HCT116 (cell line): ENCODE results near the gene CALN1. TPM values are rescaled to one million over a fixed set of nuclear protein-coding genes. Genes with fewer than 3 reads are reported as not detected.

Experiments
- ATAC-seq: fragments of 200-7000 bp; cut with Tn5 transposase; 2 replicates; pipeline ENCODE4 v1.9.1; 2020; ENCODE audit warnings: mild to moderate bottlenecking, moderate library complexity
- BruUV-seq: library from RNA; stranded (reverse); fragments of 400-500 nt; replicated peaks from 2 replicates; lab custom pipeline; 2021; lab: Mats Ljungman, UMichigan
- CTCF ChIA-PET: fragments of 300-600 bp; sonication (Branson Sonifier 250); formaldehyde crosslinking; loops from one replicate; lab custom pipeline; 2021; ENCODE audit warnings: antibody characterized with exemption; lab: Charles Lee
- POLR2A ChIA-PET: fragments of 300-600, 350-600 bp; sonication (Branson Sonifier 250); formaldehyde crosslinking; loops from one replicate; lab custom pipeline; 2021; ENCODE audit warnings: antibody characterized with exemption; lab: Charles Lee
- RAD21 ChIA-PET, 2 experiments: fragments of 300-600 bp; sonication (Branson Sonifier 250); formaldehyde crosslinking; loops; one replicate each; lab custom pipeline; 2023; ENCODE audit warnings: low total read pairs in 2 of 2; ENCODE audit not compliant: uncharacterized antibody in 2 of 2, unreplicated experiment in 2 of 2, low non-redundant PET in 1 of 2; lab: Charles Lee
- DNase-seq: peaks from one replicate; pipeline ENCODE4 v3.0.0-alpha.2; 2010; ENCODE audit warnings: low read depth, low spot score
- H2AFZ ChIP-seq: fragments of 200-600 bp; shearing (Covaris generic), sonication (generic); 2 replicates; pipeline ENCODE4 v1.6.1; 2017; ENCODE audit warnings: low read depth, mixed run types, mixed read lengths, antibody characterized with exemption, low read length; ENCODE audit not compliant: poor library complexity, severe bottlenecking
- H3K27ac ChIP-seq: 2 replicates; pipeline ENCODE4 v1.5.1; 2012; ENCODE audit warnings: low read depth, low read length
- H3K27me3 ChIP-seq: fragments of 200-600 bp; sonication (generic); 2 replicates; pipeline ENCODE4 v1.6.1; 2016; ENCODE audit warnings: mixed run types, low read length, mixed read lengths; ENCODE audit not compliant: insufficient read depth
- H3K36me3 ChIP-seq, 2 experiments: fragments of 200-500 bp in 1 of 2; fragments of 200-600 bp in 1 of 2; sonication (Bioruptor generic) in 1 of 2; sonication (generic) in 1 of 2; 2 replicates each; pipeline versions ENCODE4 v1.5.1 to v1.6.1; 2014 to 2016; ENCODE audit warnings: low read length in 2 of 2, inconsistent platforms in 1 of 2, mixed read lengths in 1 of 2, mixed run types in 1 of 2; ENCODE audit not compliant: insufficient read depth in 2 of 2, control insufficient read depth in 1 of 2
- H3K4me1 ChIP-seq, 2 experiments: fragments of 200-600 bp in 1 of 2; sonication (generic) in 1 of 2; 2 replicates each; pipeline versions ENCODE4 v1.5.1 to v1.6.1; 2012 to 2017; ENCODE audit warnings: low read length in 2 of 2, inconsistent platforms in 1 of 2, mild to moderate bottlenecking in 1 of 2, mixed read lengths in 1 of 2, mixed run types in 1 of 2, moderate library complexity in 1 of 2; ENCODE audit not compliant: insufficient read depth in 2 of 2, control insufficient read depth in 1 of 2
- H3K4me2 ChIP-seq: fragments of 200-600 bp; sonication (generic); 2 replicates; pipeline ENCODE4 v1.6.1; 2017; ENCODE audit warnings: mixed run types, low read length, mixed read lengths
- H3K4me3 ChIP-seq, 2 experiments: fragments of 200-600 bp in 1 of 2; sonication (generic) in 1 of 2; replicated peaks in 1 of 2; 2 replicates each; pipeline ENCODE4 v1.5.1; 2011 to 2016; ENCODE audit warnings: low read length in 2 of 2, control low read depth in 1 of 2, low read depth in 1 of 2, mild to moderate bottlenecking in 1 of 2, mixed read lengths in 1 of 2, mixed run types in 1 of 2
- H3K79me2 ChIP-seq: fragments of 200-600 bp; sonication (generic); 2 replicates; pipeline ENCODE4 v1.6.1; 2017; ENCODE audit warnings: mild to moderate bottlenecking, mixed run types, low read length, moderate library complexity, mixed read lengths; ENCODE audit not compliant: insufficient read depth
- H3K9ac ChIP-seq: fragments of 200-600 bp; sonication (generic); 2 replicates; pipeline ENCODE4 v1.6.1; 2016; ENCODE audit warnings: low read length, mixed read lengths
- H3K9me2 ChIP-seq: fragments of 200-600 bp; sonication (generic), shearing (Covaris generic); 2 replicates; pipeline ENCODE4 v1.6.1; 2017; ENCODE audit warnings: mixed run types, mild to moderate bottlenecking, moderate library complexity; ENCODE audit not compliant: insufficient read depth
- H3K9me3 ChIP-seq, 2 experiments: fragments of 200-500 bp in 1 of 2; fragments of 200-600 bp in 1 of 2; sonication (Bioruptor generic) in 1 of 2; sonication (generic) in 1 of 2; 2 replicates each; pipeline ENCODE4 v1.6.1; 2014 to 2017; ENCODE audit warnings: low read length in 2 of 2, mixed read lengths in 2 of 2, inconsistent platforms in 1 of 2, low read depth in 1 of 2, mild to moderate bottlenecking in 1 of 2, mixed run types in 1 of 2, moderate library complexity in 1 of 2; ENCODE audit not compliant: control insufficient read depth in 1 of 2, insufficient read depth in 1 of 2
- H4K20me1 ChIP-seq: fragments of 200-600 bp; sonication (generic), shearing (Covaris generic); 2 replicates; pipeline ENCODE4 v1.6.1; 2017; ENCODE audit warnings: mixed run types, mild to moderate bottlenecking, moderate library complexity; ENCODE audit not compliant: insufficient read depth
- CEBPB ChIP-seq: IDR thresholded peaks from 2 replicates; pipeline ENCODE4 v1.6.1; 2012; ENCODE audit warnings: low read depth
- EGR1 ChIP-seq: IDR thresholded peaks from 2 replicates; pipeline ENCODE4 v1.6.1; 2012; ENCODE audit warnings: low read depth
- ELF1 ChIP-seq: IDR thresholded peaks from 2 replicates; pipeline ENCODE4 v1.6.1; 2012; ENCODE audit warnings: low read depth, borderline replicate concordance
- EZH2phosphoT487 ChIP-seq: fragments of 200-600 bp; IDR thresholded peaks from 2 replicates; pipeline ENCODE4 v1.6.1; 2018; ENCODE audit warnings: antibody characterized with exemption, borderline replicate concordance
- FOSL1 ChIP-seq: IDR thresholded peaks from 2 replicates; pipeline ENCODE4 v1.6.1; 2012; ENCODE audit warnings: low read depth
- JUND ChIP-seq: IDR thresholded peaks from 2 replicates; pipeline ENCODE4 v1.6.1; 2012
- POLR2A ChIP-seq: IDR thresholded peaks from 2 replicates; pipeline ENCODE4 v1.7.0; 2011; ENCODE audit warnings: borderline replicate concordance; ENCODE audit not compliant: insufficient read depth, insufficient read length; ENCODE audit errors: extremely low read depth
- POLR2AphosphoS5 ChIP-seq: IDR thresholded peaks from 2 replicates; pipeline ENCODE4 v1.6.1; 2011; ENCODE audit warnings: mild to moderate bottlenecking, low read depth, low read length, moderate library complexity
- SIN3A ChIP-seq: IDR thresholded peaks from 2 replicates; pipeline ENCODE4 v1.6.1; 2012; ENCODE audit warnings: low read depth
- SP1 ChIP-seq: IDR thresholded peaks from 2 replicates; pipeline ENCODE4 v1.6.1; 2012; ENCODE audit warnings: low read depth
- SRF ChIP-seq: IDR thresholded peaks from 2 replicates; pipeline ENCODE4 v1.6.1; 2012; ENCODE audit warnings: low read depth
- TCF7L2 ChIP-seq: IDR thresholded peaks from 2 replicates; pipeline ENCODE4 v1.7.0; 2011; ENCODE audit warnings: borderline replicate concordance, inconsistent platforms; ENCODE audit not compliant: insufficient read depth, insufficient read length; ENCODE audit errors: extremely low read depth
- YY1 ChIP-seq: IDR thresholded peaks from 2 replicates; pipeline ENCODE4 v1.6.1; 2011; ENCODE audit warnings: low read length, low read depth, moderate library complexity, mild to moderate bottlenecking; ENCODE audit not compliant: insufficient replicate concordance; ENCODE audit errors: extremely low read depth
- ZFX ChIP-seq: fragments of 450-650 bp; IDR thresholded peaks from 2 replicates; pipeline ENCODE4 v1.6.1; 2017
- ZNF274 ChIP-seq: fragments of 200-500 bp; sonication (Bioruptor generic); IDR thresholded peaks from 2 replicates; pipeline ENCODE4 v1.6.1; 2014; ENCODE audit warnings: mild to moderate bottlenecking, low read depth, low read length, inconsistent platforms
- intact Hi-C: fragments of 100-400 bp; cut with micrococcal nuclease; formaldehyde crosslinking; loops from 2 replicates; pipeline ENCODE4 v1.10.0; 2022
- total RNA-seq: library from RNA; stranded (reverse); gene quantifications from one replicate; pipeline ENCODE4 v1.2.1, GENCODE V29; 2021; ENCODE audit not compliant: unreplicated experiment
- TF ChIP-seq, protein P1 (sequence below): IDR thresholded peaks from 2 replicates; pipeline ENCODE4 v1.6.1; 2012
- TF ChIP-seq, protein P2 (sequence below): IDR thresholded peaks from 2 replicates; pipeline ENCODE4 v1.6.1; 2012
- TF ChIP-seq, protein P3 (sequence below), 3 experiments: fragments of 200-600 bp in 1 of 3; sonication (generic) in 1 of 3; IDR thresholded peaks in 2 of 3; conservative IDR thresholded peaks in 1 of 3; 2 replicates each; pipeline ENCODE4 v1.5.1; 2012 to 2017; ENCODE audit warnings: low read depth in 2 of 3, low read length in 2 of 3, antibody characterized with exemption in 1 of 3, borderline replicate concordance in 1 of 3, control low read depth in 1 of 3, mild to moderate bottlenecking in 1 of 3, mixed read lengths in 1 of 3, mixed run types in 1 of 3, moderate library complexity in 1 of 3; ENCODE audit not compliant: insufficient read depth in 1 of 3
- TF ChIP-seq, protein P4 (sequence below): IDR thresholded peaks from 2 replicates; pipeline ENCODE4 v1.6.1; 2012; ENCODE audit warnings: low read depth

CALN1 gene
- total RNA-seq, 1 experiment from 2014 or later = 0.17 TPM

DNA sequence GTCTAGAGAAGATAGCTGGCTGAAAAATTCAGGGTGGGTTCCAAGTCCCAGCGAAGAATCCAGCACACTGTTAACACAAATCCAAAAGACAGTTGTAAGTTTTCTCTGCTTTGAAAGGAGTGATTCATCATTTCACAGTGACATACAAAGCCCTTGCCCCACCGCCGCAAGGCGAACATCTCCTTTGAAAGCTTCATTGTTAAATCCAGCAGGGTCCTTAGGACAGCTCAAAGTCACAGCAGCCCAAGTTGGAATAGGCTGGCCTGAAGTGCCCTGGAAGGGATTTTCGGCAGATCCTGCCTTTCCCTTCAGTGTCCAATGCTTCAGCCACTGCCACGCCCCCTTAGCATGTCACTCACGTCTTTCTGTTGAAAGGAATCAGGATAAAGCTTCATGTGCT is 526.1 kb downstream of the CALN1 start:
- no peak for DNase-seq
- H3K9ac ChIP-seq = no peak overlapping the region
- H3K9me2 ChIP-seq = no peaks in the 10 kb centered on the region
- no peak overlapping the region for H2AFZ ChIP-seq
- H3K27me3 ChIP-seq = no peaks in the 10 kb centered on the region
- no TSS peak for BruUV-seq
- no peaks in the 10 kb centered on the region for H4K20me1 ChIP-seq
- CTCF ChIA-PET = no interaction called here
- no peaks in the 10 kb centered on the region for H3K79me2 ChIP-seq
- no peak overlapping the region for H3K4me3 ChIP-seq
- H3K27ac ChIP-seq = no peak overlapping the region
- peaks cover 0 to 16% of the 10 kb centered on the region in 2 experiments; a peak in 2 of 4 replicates for H3K9me3 ChIP-seq
- intact Hi-C loops = no loop called here
- RAD21 ChIA-PET = no interaction called here
- ATAC-seq = no peak
- TF ChIP-seq, protein P1, sequence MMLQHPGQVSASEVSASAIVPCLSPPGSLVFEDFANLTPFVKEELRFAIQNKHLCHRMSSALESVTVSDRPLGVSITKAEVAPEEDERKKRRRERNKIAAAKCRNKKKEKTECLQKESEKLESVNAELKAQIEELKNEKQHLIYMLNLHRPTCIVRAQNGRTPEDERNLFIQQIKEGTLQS = no peak
- TF ChIP-seq POLR2A (no peak), ZNF274 (no peak), EGR1 (no peak), ELF1 (no peak), SIN3A (no peak), SRF (no peak), SP1 (no peak), JUND (no peak), YY1 (no peak), CEBPB (no peak), ZFX (no peak), EZH2phosphoT487 (no peak), TCF7L2 (no peak), FOSL1 (no peak), POLR2AphosphoS5 (no peak)
- TF ChIP-seq, protein P2, sequence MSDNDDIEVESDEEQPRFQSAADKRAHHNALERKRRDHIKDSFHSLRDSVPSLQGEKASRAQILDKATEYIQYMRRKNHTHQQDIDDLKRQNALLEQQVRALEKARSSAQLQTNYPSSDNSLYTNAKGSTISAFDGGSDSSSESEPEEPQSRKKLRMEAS = no peak
- TF ChIP-seq, protein P3, sequence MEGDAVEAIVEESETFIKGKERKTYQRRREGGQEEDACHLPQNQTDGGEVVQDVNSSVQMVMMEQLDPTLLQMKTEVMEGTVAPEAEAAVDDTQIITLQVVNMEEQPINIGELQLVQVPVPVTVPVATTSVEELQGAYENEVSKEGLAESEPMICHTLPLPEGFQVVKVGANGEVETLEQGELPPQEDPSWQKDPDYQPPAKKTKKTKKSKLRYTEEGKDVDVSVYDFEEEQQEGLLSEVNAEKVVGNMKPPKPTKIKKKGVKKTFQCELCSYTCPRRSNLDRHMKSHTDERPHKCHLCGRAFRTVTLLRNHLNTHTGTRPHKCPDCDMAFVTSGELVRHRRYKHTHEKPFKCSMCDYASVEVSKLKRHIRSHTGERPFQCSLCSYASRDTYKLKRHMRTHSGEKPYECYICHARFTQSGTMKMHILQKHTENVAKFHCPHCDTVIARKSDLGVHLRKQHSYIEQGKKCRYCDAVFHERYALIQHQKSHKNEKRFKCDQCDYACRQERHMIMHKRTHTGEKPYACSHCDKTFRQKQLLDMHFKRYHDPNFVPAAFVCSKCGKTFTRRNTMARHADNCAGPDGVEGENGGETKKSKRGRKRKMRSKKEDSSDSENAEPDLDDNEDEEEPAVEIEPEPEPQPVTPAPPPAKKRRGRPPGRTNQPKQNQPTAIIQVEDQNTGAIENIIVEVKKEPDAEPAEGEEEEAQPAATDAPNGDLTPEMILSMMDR (IDR thresholded peaks at IDR 0.05 in 2 of 3, conservative IDR thresholded peaks at IDR 0.05 in 1 of 3; ENCODE audit: borderline replicate concordance in 1 of 3, insufficient read depth in 1 of 3, low read depth in 2 of 3, low read length in 2 of 3) = no peak
- TF ChIP-seq, protein P4, sequence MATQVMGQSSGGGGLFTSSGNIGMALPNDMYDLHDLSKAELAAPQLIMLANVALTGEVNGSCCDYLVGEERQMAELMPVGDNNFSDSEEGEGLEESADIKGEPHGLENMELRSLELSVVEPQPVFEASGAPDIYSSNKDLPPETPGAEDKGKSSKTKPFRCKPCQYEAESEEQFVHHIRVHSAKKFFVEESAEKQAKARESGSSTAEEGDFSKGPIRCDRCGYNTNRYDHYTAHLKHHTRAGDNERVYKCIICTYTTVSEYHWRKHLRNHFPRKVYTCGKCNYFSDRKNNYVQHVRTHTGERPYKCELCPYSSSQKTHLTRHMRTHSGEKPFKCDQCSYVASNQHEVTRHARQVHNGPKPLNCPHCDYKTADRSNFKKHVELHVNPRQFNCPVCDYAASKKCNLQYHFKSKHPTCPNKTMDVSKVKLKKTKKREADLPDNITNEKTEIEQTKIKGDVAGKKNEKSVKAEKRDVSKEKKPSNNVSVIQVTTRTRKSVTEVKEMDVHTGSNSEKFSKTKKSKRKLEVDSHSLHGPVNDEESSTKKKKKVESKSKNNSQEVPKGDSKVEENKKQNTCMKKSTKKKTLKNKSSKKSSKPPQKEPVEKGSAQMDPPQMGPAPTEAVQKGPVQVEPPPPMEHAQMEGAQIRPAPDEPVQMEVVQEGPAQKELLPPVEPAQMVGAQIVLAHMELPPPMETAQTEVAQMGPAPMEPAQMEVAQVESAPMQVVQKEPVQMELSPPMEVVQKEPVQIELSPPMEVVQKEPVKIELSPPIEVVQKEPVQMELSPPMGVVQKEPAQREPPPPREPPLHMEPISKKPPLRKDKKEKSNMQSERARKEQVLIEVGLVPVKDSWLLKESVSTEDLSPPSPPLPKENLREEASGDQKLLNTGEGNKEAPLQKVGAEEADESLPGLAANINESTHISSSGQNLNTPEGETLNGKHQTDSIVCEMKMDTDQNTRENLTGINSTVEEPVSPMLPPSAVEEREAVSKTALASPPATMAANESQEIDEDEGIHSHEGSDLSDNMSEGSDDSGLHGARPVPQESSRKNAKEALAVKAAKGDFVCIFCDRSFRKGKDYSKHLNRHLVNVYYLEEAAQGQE = no peak
- no peaks in the 10 kb centered on the region for H3K36me3 ChIP-seq
- no peaks in the 10 kb centered on the region for H3K4me1 ChIP-seq
- H3K4me2 ChIP-seq = no peak overlapping the region
- POLR2A ChIA-PET = no interaction called here
